GM12892 (cell line): ENCODE data around the gene DYNC1LI2.

ENCODE experiments used
- POLR2A ChIP-seq: IDR thresholded peaks from 2 replicates; pipeline ENCODE4 v1.6.1; 2011; ENCODE audit warnings: low read depth, low read length, control low read depth
- POLR2AphosphoS5 ChIP-seq: IDR thresholded peaks from 2 replicates; pipeline ENCODE4 v1.6.1; 2011; ENCODE audit warnings: low read depth, low read length, control low read depth
- TAF1 ChIP-seq: IDR thresholded peaks from 2 replicates; pipeline ENCODE4 v1.6.1; 2011; ENCODE audit warnings: low read depth, mild to moderate bottlenecking, control low read depth, low read length, borderline replicate concordance

- no peak for TF ChIP-seq POLR2A
- TF ChIP-seq POLR2AphosphoS5 = no peak
- no peak for TF ChIP-seq TAF1
Observed at GRCh38 chr16:66790130-66790733, 38.8 kb upstream of the DYNC1LI2 start.
